ENCODE measurements around the gene CORO1A.

CORO1A gene

GRCh38 chr16:30183233-30184095 lies at the start of gene CORO1A:
Gene CORO1A (plus strand): TSS chr16:30183602. CDS start chr16:30185210, 1,608 bp downstream.
- H2AFZ ChIP-seq (ENCODE audit: low read depth, low read length): 0 out of 2 replicates have a peak within 1 kb of the TSS, but pooled peaks have one; percentile 29
- peak within 1 kb of the TSS; percentile 100 for H3K9ac ChIP-seq (ENCODE audit: low read length)
- H3K4me2 ChIP-seq (ENCODE audit: low read length): peak within 1 kb of the TSS; percentile 100
- H3K27me3 ChIP-seq (ENCODE audit: low read depth, low read length): no peaks in the 10 kb centered on the region
- peak within 1 kb of the TSS; percentile 96 for H3K27ac ChIP-seq (ENCODE audit: low read length)
- peaks cover 46% of the 10 kb centered on the region for H3K4me1 ChIP-seq (ENCODE audit: low read length)
- peaks cover 41% of the 10 kb centered on the region for H3K36me3 ChIP-seq (replicated peaks; ENCODE audit: low read depth, low read length)
- peak within 1 kb of the TSS; percentile 94 for H3K4me3 ChIP-seq (ENCODE audit: low read length)
- no peaks in the 10 kb centered on the region for H3K9me3 ChIP-seq (ENCODE audit: insufficient read depth, low read length)
- peaks cover 57% of the 10 kb centered on the region for H3K79me2 ChIP-seq (ENCODE audit: low read length)
- TF ChIP-seq EZH2phosphoT487 (IDR thresholded peaks at IDR 0.05; ENCODE audit: low read depth) (no peak), CTCF (IDR thresholded peaks at IDR 0.05; ENCODE audit: low read depth, low read length) (no peak)
- peaks cover 5% of the 10 kb centered on the region for H4K20me1 ChIP-seq (ENCODE audit: insufficient read depth, low read length)

GRCh38 chr16:30136971-30137605 lies 46.3 kb upstream of the CORO1A start:
- Histone ChIP-seq H3K36me3 (replicated peaks; ENCODE audit: low read depth, low read length) (no peaks in the 10 kb centered on the region), H4K20me1 (ENCODE audit: insufficient read depth, low read length) (no peaks in the 10 kb centered on the region), H3K27me3 (ENCODE audit: low read depth, low read length) (no peaks in the 10 kb centered on the region), H3K79me2 (ENCODE audit: low read length) (no peaks in the 10 kb centered on the region), H2AFZ (ENCODE audit: low read depth, low read length) (no peak overlapping the region), H3K4me1 (ENCODE audit: low read length) (peaks cover 19% of the 10 kb centered on the region), H3K27ac (ENCODE audit: low read length) (no peak overlapping the region), H3K4me3 (ENCODE audit: low read length) (no peak overlapping the region), H3K9ac (ENCODE audit: low read length) (no peak overlapping the region), H3K4me2 (ENCODE audit: low read length) (no peak overlapping the region), H3K9me3 (ENCODE audit: insufficient read depth, low read length) (no peaks in the 10 kb centered on the region)
- TF ChIP-seq CTCF (IDR thresholded peaks at IDR 0.05; ENCODE audit: low read depth, low read length) (no peak), EZH2phosphoT487 (IDR thresholded peaks at IDR 0.05; ENCODE audit: low read depth) (no peak)

- Histone ChIP-seq H3K9ac (ENCODE audit: low read length) (no peak overlapping the region), H3K36me3 (replicated peaks; ENCODE audit: low read depth, low read length) (no peaks in the 10 kb centered on the region), H3K4me2 (ENCODE audit: low read length) (no peak overlapping the region), H3K9me3 (ENCODE audit: insufficient read depth, low read length) (no peaks in the 10 kb centered on the region), H3K27me3 (ENCODE audit: low read depth, low read length) (no peaks in the 10 kb centered on the region), H3K4me3 (ENCODE audit: low read length) (no peak overlapping the region), H3K79me2 (ENCODE audit: low read length) (no peaks in the 10 kb centered on the region), H2AFZ (ENCODE audit: low read depth, low read length) (no peak overlapping the region), H3K4me1 (ENCODE audit: low read length) (peaks cover 19% of the 10 kb centered on the region), H3K27ac (ENCODE audit: low read length) (no peak overlapping the region), H4K20me1 (ENCODE audit: insufficient read depth, low read length) (no peaks in the 10 kb centered on the region)
- TF ChIP-seq CTCF (IDR thresholded peaks at IDR 0.05; ENCODE audit: low read depth, low read length): no peak
- no peak for TF ChIP-seq EZH2phosphoT487 (IDR thresholded peaks at IDR 0.05; ENCODE audit: low read depth)
These were observed 45.5 kb upstream of the CORO1A start for GRCh38 chr16:30137897-30138296.
